ENCODE data around the gene POC1A. TPM values are rescaled to one million over a fixed set of nuclear protein-coding genes. Genes with fewer than 3 reads are reported as not detected.

Gene POC1A
- total and polyA plus RNA-seq, 2 of the 4 experiments (the other 2 are of a cell fraction): 10.6 to 11.5 TPM

DNA sequence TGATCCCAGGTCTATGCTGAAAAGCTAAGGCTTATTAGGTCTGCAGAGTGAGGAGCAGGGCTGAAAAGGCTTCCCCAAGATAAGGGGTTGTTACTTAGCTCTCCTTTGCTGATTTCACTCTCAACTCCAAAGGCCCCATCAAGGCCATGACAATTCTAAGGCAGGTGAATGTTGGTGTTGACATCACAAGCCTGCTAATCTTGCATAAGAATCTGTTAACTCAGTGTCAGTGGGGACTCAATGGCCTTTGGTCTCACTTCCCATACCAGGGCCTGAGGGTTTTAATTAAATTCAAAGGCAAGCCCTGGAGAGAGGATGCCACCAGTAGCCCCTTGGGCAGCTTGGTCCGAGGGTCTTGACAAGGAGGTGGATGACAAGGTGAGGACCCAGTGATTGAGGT is 34.3 kb upstream of the POC1A start (continued):
- TF ChIP-seq, protein P1, sequence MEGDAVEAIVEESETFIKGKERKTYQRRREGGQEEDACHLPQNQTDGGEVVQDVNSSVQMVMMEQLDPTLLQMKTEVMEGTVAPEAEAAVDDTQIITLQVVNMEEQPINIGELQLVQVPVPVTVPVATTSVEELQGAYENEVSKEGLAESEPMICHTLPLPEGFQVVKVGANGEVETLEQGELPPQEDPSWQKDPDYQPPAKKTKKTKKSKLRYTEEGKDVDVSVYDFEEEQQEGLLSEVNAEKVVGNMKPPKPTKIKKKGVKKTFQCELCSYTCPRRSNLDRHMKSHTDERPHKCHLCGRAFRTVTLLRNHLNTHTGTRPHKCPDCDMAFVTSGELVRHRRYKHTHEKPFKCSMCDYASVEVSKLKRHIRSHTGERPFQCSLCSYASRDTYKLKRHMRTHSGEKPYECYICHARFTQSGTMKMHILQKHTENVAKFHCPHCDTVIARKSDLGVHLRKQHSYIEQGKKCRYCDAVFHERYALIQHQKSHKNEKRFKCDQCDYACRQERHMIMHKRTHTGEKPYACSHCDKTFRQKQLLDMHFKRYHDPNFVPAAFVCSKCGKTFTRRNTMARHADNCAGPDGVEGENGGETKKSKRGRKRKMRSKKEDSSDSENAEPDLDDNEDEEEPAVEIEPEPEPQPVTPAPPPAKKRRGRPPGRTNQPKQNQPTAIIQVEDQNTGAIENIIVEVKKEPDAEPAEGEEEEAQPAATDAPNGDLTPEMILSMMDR (conservative IDR thresholded peaks at IDR 0.05; ENCODE audit: low read depth, low read length): no peak
- no peak for TF ChIP-seq CEBPB (IDR thresholded peaks at IDR 0.05; ENCODE audit: low read depth, low read length)

DNA sequence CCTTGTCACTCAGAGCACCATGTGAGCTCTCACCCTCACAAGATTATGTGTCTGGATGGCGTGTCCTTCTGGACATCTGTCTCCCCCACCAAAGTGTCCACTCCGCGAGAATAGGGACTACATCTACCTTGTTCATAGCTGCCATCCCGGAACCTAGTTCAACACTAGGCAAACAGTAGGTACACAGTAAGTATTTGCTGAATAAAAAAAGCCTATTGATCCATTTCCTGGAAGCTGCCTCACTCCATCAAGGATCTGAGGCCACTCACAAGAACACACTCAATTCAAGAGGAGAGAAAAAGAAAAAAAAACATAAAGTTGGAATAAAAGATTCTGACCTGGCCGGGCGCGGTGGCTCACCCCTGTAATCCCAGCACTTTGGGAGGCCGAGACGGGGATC is 32.5 kb upstream of the POC1A start:
- no TSS peak for BruUV-seq (replicated peaks)
- peaks cover 2% of the 10 kb centered on the region for H3K27me3 ChIP-seq (ENCODE audit: control insufficient read depth, insufficient read depth, low read length)
- H3K56ac ChIP-seq (ENCODE audit: extremely low read depth, insufficient read depth, low read length): no peak overlapping the region
- ChIA-PET POLR2A (ENCODE audit: unreplicated experiment) (no interaction called here), CTCF (no interaction called here)
- H3K79me1 ChIP-seq (ENCODE audit: low read depth in 1 of 2, low read length in 2 of 2): 0 out of 4 replicates have a peak, but pooled peaks cover 0 to 3% of the 10 kb centered on the region in 2 experiments
- no peaks in the 10 kb centered on the region for H3K36me3 ChIP-seq (ENCODE audit: control insufficient read depth, insufficient read depth, low read length)
- H3K9me3 ChIP-seq (ENCODE audit: control insufficient read depth, insufficient read depth, low read length): no peaks in the 10 kb centered on the region
- H4K91ac ChIP-seq (ENCODE audit: insufficient read depth, low read depth, low read length): no peak overlapping the region
- dilution Hi-C loops (cut with HindIII; ENCODE audit: low sequenced_read_pairs, unreplicated experiment): no loop called here
- H3K18ac ChIP-seq (ENCODE audit: low read depth, low read length): no peak overlapping the region
- DNase-seq: no peak
- H3K27ac ChIP-seq (ENCODE audit: insufficient read depth, low read length): no peak overlapping the region
- no peak overlapping the region for H2AFZ ChIP-seq (replicated peaks; ENCODE audit: low read length, poor library complexity)
- no peak for ATAC-seq (ENCODE audit: low read depth)
- H3K23ac ChIP-seq (ENCODE audit: low read depth, low read length): no peak overlapping the region
- H3K4ac ChIP-seq (ENCODE audit: low read depth, low read length): no peak overlapping the region
- H2AK9ac ChIP-seq (replicated peaks; ENCODE audit: low read depth, low read length, poor library complexity): no peak overlapping the region
- H3K4me2 ChIP-seq (ENCODE audit: low read depth, low read length): no peak overlapping the region
- no peak overlapping the region for H2BK120ac ChIP-seq (ENCODE audit: low read depth, low read length)
- H4K8ac ChIP-seq (ENCODE audit: low read depth in 2 of 2, low read length in 2 of 2): no peak overlapping the region
- no peaks in the 10 kb centered on the region for H4K20me1 ChIP-seq (ENCODE audit: insufficient read depth, low read length)
- H3K14ac ChIP-seq (replicated peaks; ENCODE audit: low read depth, low read length): no peak overlapping the region
- in situ Hi-C loops (cut with MboI; ENCODE audit: low sequenced_read_pairs): no loop called here
- no peak overlapping the region for H3K4me3 ChIP-seq (ENCODE audit: insufficient read depth, low read depth, low read length)
- H3K9me1 ChIP-seq (ENCODE audit: insufficient read depth, low read length): peaks cover 12% of the 10 kb centered on the region
- no peak overlapping the region for H2BK15ac ChIP-seq (ENCODE audit: low read depth, low read length)
- H4K5ac ChIP-seq (ENCODE audit: low read depth, low read length): no peak overlapping the region
- no peak overlapping the region for H2BK5ac ChIP-seq (ENCODE audit: low read depth, low read length, poor library complexity, severe bottlenecking)
- H2BK20ac ChIP-seq (ENCODE audit: low read depth, low read length): no peak overlapping the region
- H3K4me1 ChIP-seq (ENCODE audit: control insufficient read depth, insufficient read depth, low read length): peaks cover 11% of the 10 kb centered on the region
- no CpG with 5 or more reads among the region's 9 CpGs for WGBS, 2 experiments (ENCODE audit: extremely low coverage in 2 of 2, insufficient read length in 1 of 2)
- H3K9ac ChIP-seq (ENCODE audit: low read depth, low read length): no peak overlapping the region
- intact Hi-C loops (cut with micrococcal nuclease): no loop called here
- no peak overlapping the region for H2AK5ac ChIP-seq (ENCODE audit: low read depth, low read length)
- no peak for TF ChIP-seq RCOR1 (IDR thresholded peaks at IDR 0.05; ENCODE audit: insufficient replicate concordance, low read length)
- no peak for TF ChIP-seq NFE2L2 (IDR thresholded peaks at IDR 0.05; ENCODE audit: low read depth, low read length)
- no peak for TF ChIP-seq FOS (IDR thresholded peaks at IDR 0.05; ENCODE audit: low read depth, low read length)
- TF ChIP-seq POLR2A (IDR thresholded peaks at IDR 0.05; ENCODE audit: low read depth, low read length): no peak
- no peak for TF ChIP-seq RAD21 (IDR thresholded peaks at IDR 0.05; ENCODE audit: low read length)
- TF ChIP-seq, protein P2, sequence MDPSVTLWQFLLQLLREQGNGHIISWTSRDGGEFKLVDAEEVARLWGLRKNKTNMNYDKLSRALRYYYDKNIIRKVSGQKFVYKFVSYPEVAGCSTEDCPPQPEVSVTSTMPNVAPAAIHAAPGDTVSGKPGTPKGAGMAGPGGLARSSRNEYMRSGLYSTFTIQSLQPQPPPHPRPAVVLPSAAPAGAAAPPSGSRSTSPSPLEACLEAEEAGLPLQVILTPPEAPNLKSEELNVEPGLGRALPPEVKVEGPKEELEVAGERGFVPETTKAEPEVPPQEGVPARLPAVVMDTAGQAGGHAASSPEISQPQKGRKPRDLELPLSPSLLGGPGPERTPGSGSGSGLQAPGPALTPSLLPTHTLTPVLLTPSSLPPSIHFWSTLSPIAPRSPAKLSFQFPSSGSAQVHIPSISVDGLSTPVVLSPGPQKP (IDR thresholded peaks at IDR 0.05; ENCODE audit: borderline replicate concordance, low read depth, low read length): no peak
- TF ChIP-seq, protein P1 (conservative IDR thresholded peaks at IDR 0.05; ENCODE audit: low read depth, low read length): no peak
- TF ChIP-seq, protein P3, sequence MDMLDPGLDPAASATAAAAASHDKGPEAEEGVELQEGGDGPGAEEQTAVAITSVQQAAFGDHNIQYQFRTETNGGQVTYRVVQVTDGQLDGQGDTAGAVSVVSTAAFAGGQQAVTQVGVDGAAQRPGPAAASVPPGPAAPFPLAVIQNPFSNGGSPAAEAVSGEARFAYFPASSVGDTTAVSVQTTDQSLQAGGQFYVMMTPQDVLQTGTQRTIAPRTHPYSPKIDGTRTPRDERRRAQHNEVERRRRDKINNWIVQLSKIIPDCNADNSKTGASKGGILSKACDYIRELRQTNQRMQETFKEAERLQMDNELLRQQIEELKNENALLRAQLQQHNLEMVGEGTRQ (IDR thresholded peaks at IDR 0.05; ENCODE audit: low read depth, low read length): no peak
- TF ChIP-seq SMC3 (IDR thresholded peaks at IDR 0.05; ENCODE audit: low read depth, low read length): no peak
- no peak for TF ChIP-seq MXI1 (IDR thresholded peaks at IDR 0.05; ENCODE audit: borderline replicate concordance, low read depth, low read length)
- TF ChIP-seq CEBPB (IDR thresholded peaks at IDR 0.05; ENCODE audit: low read depth, low read length): no peak

Data from IMR-90 (cell line).